Testis (tissue), 3 donors: ENCODE data around the gene G2E3. TPM values are rescaled to one million over a fixed set of nuclear protein-coding genes. Genes with fewer than 3 reads are reported as not detected.

Experiments
- DNase-seq: peaks from one replicate; pipeline ENCODE4 v3.0.0-alpha.2; 2019
- H3K27ac ChIP-seq, 2 donors: fragments of 200-600 bp; sonication (generic); one replicate each; pipeline ENCODE4 v1.5.1; 2019
- H3K27me3 ChIP-seq: fragments of 200-600 bp; sonication (generic); one replicate; pipeline ENCODE4 v1.5.1; 2019
- H3K36me3 ChIP-seq: fragments of 200-600 bp; sonication (generic); one replicate; pipeline ENCODE4 v1.5.1; 2017; ENCODE audit warnings: low read depth; ENCODE audit errors: missing control alignments
- H3K4me1 ChIP-seq: fragments of 200-600 bp; sonication (generic); one replicate; pipeline ENCODE4 v1.5.1; 2019
- H3K4me3 ChIP-seq, 2 donors: fragments of 200-600 bp; sonication (generic); one replicate each; pipeline ENCODE4 v1.5.1; 2017 to 2019
- H3K9me3 ChIP-seq: fragments of 200-600 bp; sonication (generic); one replicate; pipeline ENCODE4 v1.5.1; 2017
- POLR2A ChIP-seq: fragments of 450-650 bp; IDR thresholded peaks from one replicate; pipeline ENCODE4 v1.6.1; 2017; ENCODE audit warnings: antibody characterized with exemption, mild to moderate bottlenecking, moderate library complexity
- WGBS, 2 donors: methylation state at CpG; one replicate each; pipeline ENCODE4 v1.1.5; 2018; 5-methylcytosine and 5-hydroxymethylcytosine counted together
- intact Hi-C: fragments of 100-400 bp; cut with DNase I; formaldehyde crosslinking; loops from one replicate; pipeline ENCODE4 v1.15.1; 2023; ENCODE audit warnings: low total_unique reads
- polyA plus RNA-seq: library from polyadenylated mRNA; stranded (reverse); fragments of 350-450 nt; fragmentation: Illumina TruSeq; extraction: RNeasy Lipid Tissue Mini Kit (QIAGEN cat#74804); gene quantifications from one replicate; pipeline ENCODE4 v1.2.3, GENCODE V29; 2014; ENCODE audit warnings: low read depth, low replicate concordance; ENCODE audit not compliant: insufficient read depth
- total RNA-seq, 2 donors: library from RNA; depleted of rRNA; stranded (reverse); fragments of >200 nt; gene quantifications; one replicate each; pipeline ENCODE4 v1.2.3, GENCODE V29; 2016
- TF ChIP-seq, protein P1 (sequence below), 3 experiments: fragments of 450-650 bp in 2 of 3; fragments of 200-600 bp in 1 of 3; sonication (generic) in 1 of 3; IDR thresholded peaks; one replicate each; pipeline ENCODE4 v1.5.1; 2016 to 2019; ENCODE audit warnings: antibody characterized with exemption in 3 of 3, mild to moderate bottlenecking in 2 of 3, moderate library complexity in 1 of 3

The G2E3 gene
- total and polyA plus RNA-seq, 3 donors from 2014 or later, result 29.5 to 53.2 (median 42.7) TPM

DNA sequence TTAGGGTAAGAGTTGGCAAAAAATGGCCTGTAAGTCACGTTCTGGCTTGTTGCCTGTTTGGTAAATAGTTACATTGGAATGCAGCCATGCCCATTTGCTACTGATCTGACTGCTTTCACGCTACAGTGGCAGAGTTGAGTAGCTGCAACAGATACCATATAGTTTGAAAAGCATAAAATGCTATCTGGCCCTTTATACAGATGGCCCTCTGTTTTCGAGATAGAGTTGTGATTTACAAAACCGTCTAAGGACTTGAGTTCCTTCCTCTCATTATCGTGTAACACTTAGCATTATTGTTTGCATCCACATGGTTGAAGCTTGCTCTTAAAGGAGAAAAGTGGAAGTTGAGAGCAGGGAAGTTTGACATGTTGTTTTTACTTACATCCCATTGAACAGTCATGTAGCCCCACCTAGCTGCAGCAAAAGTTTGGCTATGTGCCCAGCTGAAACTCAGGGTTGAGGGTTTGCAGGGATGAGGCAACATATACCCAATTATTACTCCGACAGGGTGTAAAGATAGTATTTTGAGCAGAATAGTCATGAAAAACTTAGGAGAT lies 51.9 kb downstream of the G2E3 start:
- H3K4me1 ChIP-seq, result no peaks in the 10 kb centered on the region
- DNase-seq, result no peak
- H3K9me3 ChIP-seq, result no peaks in the 10 kb centered on the region
- 67 to 70% methylated on average over 6 of the region's 6 CpGs for WGBS, 2 donors
- intact Hi-C loops, result no loop called here
- no peak overlapping the region for H3K4me3 ChIP-seq
- H3K27ac ChIP-seq, result no peak overlapping the region
- no peaks in the 10 kb centered on the region for H3K27me3 ChIP-seq
- TF ChIP-seq POLR2A, result no peak
- TF ChIP-seq, protein P1, sequence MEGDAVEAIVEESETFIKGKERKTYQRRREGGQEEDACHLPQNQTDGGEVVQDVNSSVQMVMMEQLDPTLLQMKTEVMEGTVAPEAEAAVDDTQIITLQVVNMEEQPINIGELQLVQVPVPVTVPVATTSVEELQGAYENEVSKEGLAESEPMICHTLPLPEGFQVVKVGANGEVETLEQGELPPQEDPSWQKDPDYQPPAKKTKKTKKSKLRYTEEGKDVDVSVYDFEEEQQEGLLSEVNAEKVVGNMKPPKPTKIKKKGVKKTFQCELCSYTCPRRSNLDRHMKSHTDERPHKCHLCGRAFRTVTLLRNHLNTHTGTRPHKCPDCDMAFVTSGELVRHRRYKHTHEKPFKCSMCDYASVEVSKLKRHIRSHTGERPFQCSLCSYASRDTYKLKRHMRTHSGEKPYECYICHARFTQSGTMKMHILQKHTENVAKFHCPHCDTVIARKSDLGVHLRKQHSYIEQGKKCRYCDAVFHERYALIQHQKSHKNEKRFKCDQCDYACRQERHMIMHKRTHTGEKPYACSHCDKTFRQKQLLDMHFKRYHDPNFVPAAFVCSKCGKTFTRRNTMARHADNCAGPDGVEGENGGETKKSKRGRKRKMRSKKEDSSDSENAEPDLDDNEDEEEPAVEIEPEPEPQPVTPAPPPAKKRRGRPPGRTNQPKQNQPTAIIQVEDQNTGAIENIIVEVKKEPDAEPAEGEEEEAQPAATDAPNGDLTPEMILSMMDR (IDR thresholded peaks at IDR 0.05), result no peak
- no peaks in the 10 kb centered on the region for H3K36me3 ChIP-seq

GRCh38 chr14:30614155-30614554 lies 55.2 kb downstream of the G2E3 start:
- H3K4me3 ChIP-seq, result no peak overlapping the region
- no peaks in the 10 kb centered on the region for H3K9me3 ChIP-seq
- H3K36me3 ChIP-seq, result no peaks in the 10 kb centered on the region
- WGBS, 2 donors, result 91 to 95% methylated on average over 2 of the region's 2 CpGs
- intact Hi-C loops, result no loop called here
- H3K4me1 ChIP-seq, result no peaks in the 10 kb centered on the region
- H3K27me3 ChIP-seq, result no peaks in the 10 kb centered on the region
- TF ChIP-seq, protein P1 (IDR thresholded peaks at IDR 0.05), result no peak
- no peak for TF ChIP-seq POLR2A
- H3K27ac ChIP-seq, result no peak overlapping the region
- DNase-seq, result no peak

DNA sequence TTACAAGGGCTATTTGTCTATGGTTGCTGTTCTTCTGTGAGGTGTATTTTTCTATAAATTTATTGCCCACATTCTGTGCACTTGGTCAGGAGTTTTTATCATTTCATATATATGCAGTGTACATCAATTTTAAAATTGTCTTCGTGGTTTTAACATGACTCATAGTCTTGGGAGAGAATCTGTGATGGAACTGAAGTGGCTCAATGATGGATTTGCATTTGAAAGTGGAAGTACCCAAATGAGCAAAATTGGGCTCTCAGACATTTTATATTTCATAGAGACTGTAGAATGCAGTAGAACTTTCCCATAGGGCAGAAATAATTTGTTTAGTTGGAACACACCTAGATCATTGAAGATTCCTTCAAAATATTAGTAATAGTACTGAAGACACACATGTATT lies 61.2 kb downstream of the G2E3 start:
- H3K27ac ChIP-seq, result no peak overlapping the region

GRCh38 chr14:30621354-30621939 lies 62.5 kb downstream of the G2E3 start:
- intact Hi-C loops, result no loop called here
- H3K9me3 ChIP-seq, result no peaks in the 10 kb centered on the region
- peak overlapping the region; percentile 61 to 86 for H3K27ac ChIP-seq
- TF ChIP-seq POLR2A, result no peak
- TF ChIP-seq, protein P1 (IDR thresholded peaks at IDR 0.05), result no peak
- H3K27me3 ChIP-seq, result no peaks in the 10 kb centered on the region
- peak overlapping the region; percentile 73 to 74 for H3K4me3 ChIP-seq
- peaks cover 13% of the 10 kb centered on the region for H3K4me1 ChIP-seq
- no peak for DNase-seq
- no peaks in the 10 kb centered on the region for H3K36me3 ChIP-seq
- WGBS, 2 donors, result 2 to 4% methylated on average over 17 of the region's 17 CpGs

More for the DNA sequence above, 61.2 kb downstream of the G2E3 start:
- no peaks in the 10 kb centered on the region for H3K27me3 ChIP-seq
- intact Hi-C loops, result no loop called here
- no peaks in the 10 kb centered on the region for H3K36me3 ChIP-seq
- TF ChIP-seq, protein P1 (IDR thresholded peaks at IDR 0.05), result no peak
- no peak for TF ChIP-seq POLR2A
- 56 to 68% methylated on average over 1 of the region's 1 CpG for WGBS, 2 donors
- no peaks in the 10 kb centered on the region for H3K9me3 ChIP-seq
- H3K4me1 ChIP-seq, result peaks cover 13% of the 10 kb centered on the region
- H3K4me3 ChIP-seq, result no peak overlapping the region
- no peak for DNase-seq
